CD4-positive, alpha-beta T cell treated with Interleukin-17A for 4 hours (primary cell): ENCODE data around the gene NDUFS2.

Source experiments
- DNase-seq: peaks from one replicate; pipeline ENCODE4 v3.0.0-alpha.2; 2020; ENCODE audit warnings: mixed read lengths

Gene NDUFS2

DNA sequence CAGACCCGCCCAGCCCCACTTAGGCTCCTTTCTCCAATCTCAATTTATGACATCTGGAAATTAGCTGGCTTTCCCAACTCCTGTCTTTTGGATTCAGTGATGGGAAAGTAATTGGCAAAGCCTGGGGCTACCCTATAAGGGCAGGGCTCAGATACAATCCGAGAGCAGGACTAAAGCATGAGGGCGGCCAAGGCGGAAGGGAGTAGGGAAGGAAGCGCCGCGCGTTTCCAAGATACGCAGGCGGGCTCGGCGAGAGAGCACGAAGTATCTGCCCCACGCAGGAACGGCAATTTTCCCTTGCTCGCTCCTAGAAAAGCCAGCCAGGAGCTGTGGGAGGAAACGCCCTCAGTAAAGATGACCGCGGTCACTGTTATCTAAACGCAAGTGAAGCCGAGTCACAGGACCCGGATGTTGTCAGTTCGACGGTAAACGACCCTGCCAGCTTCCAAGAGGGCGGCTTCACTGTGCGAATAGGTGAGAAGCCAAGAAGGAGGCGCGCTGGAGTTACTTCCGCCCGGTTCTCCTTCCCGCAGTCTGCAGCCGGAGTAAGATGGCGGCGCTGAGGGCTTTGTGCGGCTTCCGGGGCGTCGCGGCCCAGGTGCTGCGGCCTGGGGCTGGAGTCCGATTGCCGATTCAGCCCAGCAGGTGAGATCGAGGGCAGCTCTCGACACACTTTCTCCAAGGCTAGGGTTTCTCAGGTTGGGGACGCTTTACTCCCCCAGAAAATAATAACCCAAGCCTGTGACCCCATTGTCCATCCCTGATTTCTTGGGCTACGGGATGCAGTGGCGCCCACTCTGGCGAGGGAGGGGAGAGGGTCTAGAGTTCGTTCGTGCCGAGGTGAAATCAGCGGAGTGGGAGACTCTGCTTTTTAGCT is at the start of gene NDUFS2:
NDUFS2 (plus strand) TSS at position 532 of the 877 bp plus-strand sequence; CDS start at position 551, 19 bp downstream.
- DNase-seq = peak; percentile 95

- no peak for DNase-seq
Observed at GRCh38 chr1:161153176-161153575, 49.0 kb upstream of the NDUFS2 start.

GRCh38 chr1:161153682-161154337 is 48.4 kb upstream of the NDUFS2 start, which contains the start of gene UFC1:
TSS of gene UFC1 (plus strand) at chr1:161153978. CDS start at chr1:161153998, 20 bp downstream.
- peak; percentile 80 for DNase-seq

DNA sequence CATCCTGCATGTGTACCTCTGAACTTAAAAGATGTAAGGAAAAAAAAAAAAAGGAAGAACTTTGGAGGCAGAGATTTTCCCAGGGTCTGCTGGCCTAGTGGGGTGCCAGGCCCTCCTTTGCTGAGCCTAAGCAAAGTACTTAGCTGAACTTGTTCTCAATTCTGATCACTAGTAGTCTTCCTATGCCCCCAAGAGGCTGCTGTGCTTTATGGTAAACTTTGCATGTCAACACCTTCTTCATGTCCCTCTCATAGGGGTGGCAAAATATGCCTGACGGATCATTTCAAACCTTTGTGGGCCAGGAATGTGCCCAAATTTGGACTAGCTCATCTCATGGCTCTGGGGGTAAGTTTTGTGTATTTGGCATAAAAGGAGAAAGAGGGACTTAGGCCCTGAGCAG is 44.3 kb upstream of the NDUFS2 start:
- DNase-seq = no peak

- DNase-seq = no peak
Observed at GRCh38 chr1:161158316-161159010, 43.7 kb upstream of the NDUFS2 start.

DNA sequence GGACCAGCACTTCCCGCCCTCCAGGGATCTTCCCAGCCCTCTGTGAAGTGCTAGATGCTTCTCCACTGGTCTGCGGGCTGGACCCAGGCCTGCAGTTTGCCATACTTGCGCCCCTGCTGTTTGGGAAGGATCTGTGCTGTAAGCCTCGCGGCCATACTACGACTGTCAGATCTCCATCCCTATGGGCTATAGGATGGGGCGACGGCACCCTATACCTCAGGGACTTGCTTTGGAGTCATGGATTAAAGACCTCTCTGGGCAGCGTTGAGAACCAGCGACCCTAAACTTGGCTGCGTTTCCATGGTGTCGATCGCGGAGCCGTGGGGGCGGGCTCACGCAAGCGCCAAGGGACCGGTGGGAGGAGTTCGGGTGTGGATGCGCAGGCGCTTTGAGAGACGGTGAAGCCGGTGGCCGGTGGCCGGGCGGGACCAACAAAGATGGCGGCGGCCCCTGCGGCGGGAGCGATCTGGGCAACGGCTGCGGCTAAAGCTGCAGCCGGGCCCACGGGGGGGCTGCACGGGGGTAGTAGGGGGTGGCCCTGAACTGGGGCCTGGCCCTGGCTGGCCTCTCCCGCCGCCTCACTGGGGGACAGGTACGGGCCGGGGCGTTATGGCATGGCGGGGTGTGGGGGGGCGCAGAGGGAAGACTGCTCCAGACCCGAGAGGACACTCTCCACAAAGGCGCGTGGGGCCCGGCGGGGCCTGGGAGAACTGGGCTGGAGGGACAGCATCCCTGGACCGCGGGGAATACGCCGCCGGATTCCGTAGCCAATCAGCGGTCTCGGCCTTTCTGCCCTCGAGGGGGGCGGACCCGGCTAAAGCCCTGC is 42.9 kb upstream of the NDUFS2 start, which contains the start of gene USP21:
USP21 (plus strand) TSS at position 414 of the 826 bp plus-strand sequence. CDS start 1,141 bp downstream, outside the sequence.
- peak; percentile 95 for DNase-seq

- DNase-seq = no peak
Observed at GRCh38 chr1:161159913-161160243, 42.3 kb upstream of the NDUFS2 start.

DNA sequence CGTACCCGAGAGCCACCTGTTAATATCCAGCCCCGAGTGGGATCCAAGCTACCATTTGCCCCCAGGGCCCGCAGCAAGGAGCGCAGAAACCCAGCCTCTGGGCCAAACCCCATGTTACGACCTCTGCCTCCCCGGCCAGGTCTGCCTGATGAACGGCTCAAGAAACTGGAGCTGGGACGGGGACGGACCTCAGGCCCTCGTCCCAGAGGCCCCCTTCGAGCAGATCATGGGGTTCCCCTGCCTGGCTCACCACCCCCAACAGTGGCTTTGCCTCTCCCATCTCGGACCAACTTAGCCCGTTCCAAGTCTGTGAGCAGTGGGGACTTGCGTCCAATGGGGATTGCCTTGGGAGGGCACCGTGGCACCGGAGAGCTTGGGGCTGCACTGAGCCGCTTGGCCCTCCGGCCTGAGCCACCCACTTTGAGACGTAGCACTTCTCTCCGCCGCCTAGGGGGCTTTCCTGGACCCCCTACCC is 41.5 kb upstream of the NDUFS2 start:
- DNase-seq = no peak

GRCh38 chr1:161161652-161162051 is 40.5 kb upstream of the NDUFS2 start:
- DNase-seq = no peak

DNA sequence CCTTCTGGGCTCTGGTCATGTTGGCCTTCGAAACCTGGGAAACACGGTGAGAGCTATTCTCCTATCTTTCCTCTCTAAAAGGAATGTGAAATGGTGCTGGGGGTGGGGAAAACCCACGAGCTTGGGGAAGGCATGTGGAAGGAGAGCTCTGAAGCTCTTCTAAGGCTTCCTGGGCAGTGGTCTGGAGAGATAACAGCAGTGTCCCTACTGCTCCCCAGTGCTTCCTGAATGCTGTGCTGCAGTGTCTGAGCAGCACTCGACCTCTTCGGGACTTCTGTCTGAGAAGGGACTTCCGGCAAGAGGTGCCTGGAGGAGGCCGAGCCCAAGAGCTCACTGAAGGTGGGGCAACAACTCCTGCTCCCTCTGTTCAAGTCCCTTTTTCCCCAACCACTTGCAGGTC is 40.1 kb upstream of the NDUFS2 start:
- no peak for DNase-seq

DNA sequence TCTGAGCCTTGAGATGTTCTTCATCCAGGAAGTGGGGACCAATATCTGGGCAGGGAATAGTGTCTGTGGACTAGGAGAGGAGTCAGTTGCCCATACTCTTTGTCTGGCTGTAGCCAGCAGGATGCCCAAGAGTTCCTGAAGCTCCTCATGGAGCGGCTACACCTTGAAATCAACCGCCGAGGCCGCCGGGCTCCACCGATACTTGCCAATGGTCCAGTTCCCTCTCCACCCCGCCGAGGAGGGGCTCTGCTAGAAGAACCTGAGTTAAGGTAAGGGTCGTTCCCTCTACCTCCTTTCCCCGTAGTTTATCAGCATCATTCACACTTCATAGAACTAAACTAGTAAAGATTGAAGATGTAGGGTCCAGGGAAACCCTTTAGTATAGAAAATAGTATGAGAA is 39.4 kb upstream of the NDUFS2 start:
- no peak for DNase-seq

GRCh38 chr1:161163793-161164192 is 38.4 kb upstream of the NDUFS2 start:
- DNase-seq = no peak

GRCh38 chr1:161164901-161165610 is 37.1 kb upstream of the NDUFS2 start:
- no peak for DNase-seq

GRCh38 chr1:161165742-161166668 is 36.2 kb upstream of the NDUFS2 start, which contains the start of gene PPOX:
TSS of gene PPOX (plus strand) at chr1:161166426. CDS start at chr1:161166848, 422 bp downstream.
- DNase-seq = peak; percentile 92

GRCh38 chr1:161166669-161167548 is 35.3 kb upstream of the NDUFS2 start:
- DNase-seq = no peak

DNA sequence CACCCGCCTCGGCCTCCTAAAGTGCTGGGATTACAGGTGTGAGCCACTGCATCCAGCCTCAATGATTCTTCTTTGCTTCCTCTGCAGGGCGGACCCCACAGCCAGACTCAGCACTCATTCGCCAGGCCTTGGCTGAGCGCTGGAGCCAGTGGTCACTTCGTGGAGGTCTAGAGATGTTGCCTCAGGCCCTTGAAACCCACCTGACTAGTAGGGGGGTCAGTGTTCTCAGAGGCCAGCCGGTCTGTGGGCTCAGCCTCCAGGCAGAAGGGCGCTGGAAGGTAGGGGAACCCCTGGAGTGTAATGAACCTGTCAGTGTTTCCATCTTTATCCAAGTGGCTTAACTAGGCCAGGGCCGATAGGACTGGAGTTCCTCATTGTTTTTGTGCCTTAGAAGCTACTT is 33.3 kb upstream of the NDUFS2 start:
- no peak for DNase-seq

GRCh38 chr1:161171191-161171590 is 31.0 kb upstream of the NDUFS2 start:
- no peak for DNase-seq

- no peak for DNase-seq
Observed at GRCh38 chr1:161171696-161172095, 30.5 kb upstream of the NDUFS2 start.

- DNase-seq = no peak
Observed at GRCh38 chr1:161172349-161172748, 29.8 kb upstream of the NDUFS2 start.
